Left renal pelvis (tissue), 4 donors: ENCODE results near the gene ACTRT2. TPM values are rescaled to one million over a fixed set of nuclear protein-coding genes. Genes with fewer than 3 reads are reported as not detected.

Experiments
- DNase-seq, 4 donors: peaks; one replicate each; pipeline ENCODE4 v3.0.0-alpha.2; 2013; ENCODE audit warnings: low read depth in 4 of 4, low spot score in 3 of 4
- polyA plus RNA-seq, 4 donors: library from polyadenylated mRNA; unstranded; fragments of 120-200 nt; gene quantifications; one replicate each; pipeline ENCODE4 v1.2.1, GENCODE V29; 2013; ENCODE audit not compliant: insufficient read length in 4 of 4

ACTRT2 gene
- polyA plus RNA-seq, 4 donors = not detected

- no peak for DNase-seq
Observed at GRCh38 chr1:3001471-3002348, 19.6 kb upstream of the ACTRT2 start.

- no peak for DNase-seq
Observed at GRCh38 chr1:3002349-3003038, 18.8 kb upstream of the ACTRT2 start.

DNA sequence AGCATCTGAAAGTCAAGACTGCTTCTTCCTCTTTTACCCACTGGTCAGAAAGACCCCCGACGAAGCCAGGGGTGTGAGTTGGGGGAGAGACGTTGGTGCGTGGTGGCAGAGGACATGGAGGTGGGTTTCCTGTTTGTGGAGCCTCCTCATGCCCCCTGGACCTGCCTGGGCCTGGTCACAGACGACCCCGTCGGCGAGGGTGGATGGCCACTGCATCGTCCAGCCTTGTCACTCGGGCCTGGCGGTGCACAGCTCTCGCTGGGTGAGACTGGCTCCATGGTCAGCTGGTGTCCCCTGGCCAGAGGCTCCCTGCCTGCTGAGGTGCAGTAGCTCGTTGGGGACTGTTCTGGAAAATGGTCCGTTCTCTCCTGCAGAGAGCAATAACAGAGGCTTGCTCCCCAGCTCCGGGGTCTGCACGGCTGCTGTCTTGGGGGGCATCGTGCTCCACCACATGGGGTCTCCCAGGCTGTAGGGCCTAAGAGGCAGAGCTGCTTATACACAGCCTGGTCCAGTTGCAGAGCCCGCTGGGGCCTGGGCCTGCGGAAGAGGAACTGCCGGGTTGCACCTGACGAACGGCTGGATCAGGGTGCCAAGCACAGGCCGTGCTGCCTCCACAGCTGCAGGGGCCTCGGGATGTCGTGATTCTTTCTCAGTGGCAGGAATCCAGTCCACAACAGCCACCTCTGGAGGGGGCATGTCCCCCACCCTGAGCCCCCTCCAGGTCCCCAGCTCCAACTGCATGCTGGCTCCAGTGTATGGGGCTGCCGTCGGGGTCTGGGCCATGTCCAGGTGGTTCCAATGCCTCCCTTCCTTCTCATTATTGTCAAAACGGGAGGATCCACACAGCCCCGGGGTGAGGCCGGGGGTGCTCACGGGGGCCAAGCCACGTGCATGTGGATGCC is 18.0 kb upstream of the ACTRT2 start:
- DNase-seq = no peak

DNA sequence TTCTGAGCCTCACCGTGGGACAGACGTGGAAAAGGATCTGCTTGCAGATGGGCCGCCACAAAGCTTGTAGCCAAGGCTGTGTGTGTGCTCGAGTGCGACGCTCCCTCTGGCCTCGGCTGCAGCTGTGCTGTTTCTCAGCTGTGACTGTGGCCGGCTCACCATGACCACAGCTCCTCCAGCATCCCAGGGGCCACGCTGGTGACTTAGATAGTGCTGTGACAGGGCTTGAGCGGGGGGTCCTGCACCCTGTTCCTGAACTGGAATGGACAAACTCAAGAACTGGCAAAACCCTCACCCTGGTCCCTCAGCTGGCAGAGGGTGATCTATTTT is 17.4 kb upstream of the ACTRT2 start:
- DNase-seq = no peak

DNA sequence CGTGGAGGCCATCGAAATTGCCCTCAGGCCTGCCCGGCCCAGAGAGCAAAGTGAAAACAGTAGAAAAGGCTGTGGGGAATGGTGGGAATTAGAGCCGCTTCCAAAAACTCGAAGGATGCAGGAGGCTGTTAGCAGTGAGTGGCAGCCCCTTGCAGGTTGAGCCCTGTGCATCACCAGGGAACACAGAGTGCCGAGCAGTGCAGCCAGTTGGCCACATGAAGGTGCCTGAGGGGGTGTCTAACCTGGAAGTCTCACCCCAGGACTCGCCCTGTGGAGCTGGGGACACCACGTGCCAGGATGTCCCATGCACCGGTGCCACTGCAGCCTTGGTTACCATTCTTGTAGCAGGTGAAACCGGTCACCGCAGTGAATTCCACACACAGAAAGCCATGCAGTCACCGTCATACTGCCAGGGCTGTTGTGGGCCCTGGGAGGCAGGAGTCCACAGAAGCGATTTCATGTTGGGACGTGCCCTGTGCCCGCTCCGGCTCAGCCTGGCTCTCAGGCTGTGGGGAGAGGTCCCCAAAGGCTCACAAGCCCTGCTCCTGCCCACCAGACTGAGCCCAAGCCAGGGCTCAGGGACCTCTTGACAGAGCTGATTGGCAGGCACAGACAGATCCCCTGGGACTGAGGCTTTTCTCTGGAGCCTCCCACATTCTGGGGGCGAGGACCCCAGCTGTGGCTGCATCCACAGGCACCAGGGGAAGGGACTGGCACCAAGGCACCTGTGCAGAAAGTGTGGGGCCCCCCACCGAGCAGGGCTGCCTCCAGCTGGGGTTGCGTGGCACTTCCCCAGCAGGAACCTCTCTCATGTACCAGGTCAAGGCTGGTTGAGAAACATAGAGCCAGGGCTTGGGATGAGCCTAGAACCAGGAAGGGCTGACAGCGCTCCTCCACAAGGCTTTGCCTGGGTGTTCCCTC is 16.7 kb upstream of the ACTRT2 start:
- DNase-seq = no peak

DNA sequence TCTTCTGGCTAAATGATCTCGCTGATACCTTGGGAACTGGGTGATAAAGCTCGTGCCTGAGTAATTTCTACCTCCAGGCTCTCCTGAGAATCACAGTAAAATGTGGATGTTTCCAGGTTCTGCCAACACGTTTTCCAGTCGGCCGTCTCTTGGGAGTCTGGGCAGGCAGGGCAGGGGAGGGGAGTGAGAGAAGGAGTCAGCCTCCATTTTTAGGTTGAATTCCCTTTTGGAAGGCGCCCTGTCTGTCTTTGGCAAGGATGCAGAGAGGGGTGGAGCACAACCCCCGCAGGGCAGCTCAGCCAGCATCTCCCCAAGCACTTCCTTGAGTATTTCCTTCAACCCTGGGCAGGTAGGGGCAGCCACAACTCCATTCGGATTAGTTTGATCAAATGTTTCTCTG is 15.5 kb upstream of the ACTRT2 start:
- no peak for DNase-seq

GRCh38 chr1:3007298-3008147 is 13.7 kb upstream of the ACTRT2 start:
- DNase-seq = no peak

DNA sequence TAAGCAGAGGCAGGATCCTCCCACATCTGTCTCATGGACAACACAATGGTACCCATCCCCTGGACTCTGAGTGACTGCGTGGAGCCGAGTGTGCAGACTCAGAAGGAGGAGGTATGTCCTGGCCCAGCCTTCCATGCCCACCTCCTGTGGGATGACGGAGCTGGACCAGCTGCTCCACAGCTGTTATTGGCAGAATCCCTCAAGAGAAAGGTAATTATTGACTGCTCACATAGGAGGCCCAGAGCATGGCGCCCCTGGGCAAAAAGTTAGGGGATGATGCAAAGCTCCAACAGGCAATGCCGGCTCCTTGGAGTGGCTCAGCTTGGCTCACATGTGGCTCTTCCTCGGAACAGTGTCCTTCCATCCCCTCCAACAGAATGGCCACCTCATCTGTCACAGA is 12.2 kb upstream of the ACTRT2 start:
- DNase-seq = no peak

- no peak for DNase-seq
Observed at GRCh38 chr1:3009556-3009955, 11.7 kb upstream of the ACTRT2 start.

DNA sequence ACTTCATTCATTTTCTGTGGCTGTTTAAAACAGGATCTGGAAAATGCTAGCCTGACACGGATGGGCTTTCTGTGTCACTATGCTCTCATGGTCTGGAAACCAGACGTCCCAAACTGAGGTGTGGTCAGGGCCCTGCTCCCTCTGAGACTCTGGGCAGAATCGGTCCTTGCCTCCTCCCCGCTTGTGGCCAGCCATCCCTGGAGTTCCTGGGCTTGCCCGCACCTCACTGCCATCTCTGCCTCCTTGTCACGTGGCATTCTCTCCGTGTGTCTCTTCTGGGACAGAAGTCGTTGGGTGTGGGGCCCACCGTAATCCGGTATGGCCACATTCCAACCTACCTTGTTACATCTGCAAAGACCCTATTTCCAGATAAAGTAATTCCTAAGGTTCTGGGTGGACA is 10.1 kb upstream of the ACTRT2 start:
- no peak for DNase-seq

DNA sequence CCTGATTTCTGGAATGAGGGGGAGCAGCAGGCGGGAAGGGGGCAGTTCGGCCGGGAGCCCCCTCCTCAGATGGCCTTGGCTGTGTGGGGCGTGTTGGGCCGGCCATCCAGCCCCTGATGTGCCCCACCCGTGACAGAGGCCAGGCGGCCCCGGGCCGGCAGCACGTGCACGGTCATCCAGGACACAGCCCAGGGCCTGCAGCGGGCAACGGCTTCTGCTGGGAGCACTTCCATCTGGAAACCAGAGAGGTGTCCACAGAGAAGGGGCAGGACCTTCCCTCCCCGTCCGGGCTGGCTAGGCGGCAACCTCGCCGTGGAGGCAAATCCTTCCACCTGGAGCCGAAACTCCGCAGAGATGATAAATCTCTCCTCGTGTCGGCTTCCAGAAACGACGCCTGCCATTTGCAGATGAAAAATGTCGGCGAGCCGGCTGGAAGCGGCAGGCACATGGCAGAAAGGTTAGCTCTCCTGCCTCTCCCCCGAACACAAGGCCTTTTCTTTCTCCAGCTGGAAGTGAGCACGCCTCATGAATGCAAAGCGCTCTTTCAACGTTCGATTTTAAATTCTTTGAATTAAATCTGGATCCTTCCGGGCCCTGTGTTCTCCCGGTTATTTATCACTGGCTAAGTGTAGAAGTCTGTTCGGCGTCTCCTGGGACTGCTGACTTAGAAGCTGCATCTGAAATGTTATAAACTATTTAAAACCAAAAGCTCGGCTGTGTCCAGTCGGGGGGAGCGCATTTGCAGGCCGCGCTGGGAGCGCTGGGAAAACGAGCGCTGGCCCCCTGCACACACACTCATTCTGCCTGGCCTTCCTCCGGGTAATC is 9.4 kb upstream of the ACTRT2 start:
- DNase-seq = peak; percentile 34 to 48 (median 42)

- DNase-seq = peak; percentile 6 to 30 (median 20)
Observed at GRCh38 chr1:3012456-3013291, 8.6 kb upstream of the ACTRT2 start.

- no peak for DNase-seq
Observed at GRCh38 chr1:3013371-3014049, 7.8 kb upstream of the ACTRT2 start.

- no peak for DNase-seq
Observed at GRCh38 chr1:3014050-3014440, 7.2 kb upstream of the ACTRT2 start.

- no peak for DNase-seq
Observed at GRCh38 chr1:3014443-3015268, 6.6 kb upstream of the ACTRT2 start.

- no peak for DNase-seq
Observed at GRCh38 chr1:3015269-3015635, 6.0 kb upstream of the ACTRT2 start.
